CD4-positive, alpha-beta T cell treated with Interleukin-2 at 100 ng/mL for 4 hours (primary cell): ENCODE data around the gene RALGPS2.

Experiments
- DNase-seq: peaks from one replicate; pipeline ENCODE4 v3.0.0-alpha.2; 2020; ENCODE audit warnings: low spot score

RALGPS2 gene

DNA sequence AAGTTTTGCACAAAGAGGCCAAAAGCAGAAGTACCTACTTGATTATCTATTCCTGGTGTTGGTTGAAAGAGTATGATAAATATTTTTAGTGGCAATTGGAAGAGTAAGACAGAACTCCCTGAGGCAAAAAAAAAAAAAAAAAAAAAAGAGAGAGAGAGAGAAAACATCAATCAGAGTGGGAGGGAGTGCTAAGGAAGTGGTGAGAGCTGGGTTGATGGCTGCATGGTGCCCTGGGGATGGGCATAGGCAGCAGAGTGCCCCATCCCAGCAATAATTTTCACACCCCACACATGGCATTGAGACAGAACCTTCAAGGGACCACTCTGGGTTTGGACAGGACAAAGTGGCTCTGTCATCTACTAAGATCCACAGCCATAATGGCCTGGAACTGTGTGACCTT, 241.3 kb downstream of the RALGPS2 start:
- DNase-seq = no peak

GRCh38 chr1:178969226-178969987, 244.4 kb downstream of the RALGPS2 start:
- no peak for DNase-seq

GRCh38 chr1:178970184-178970583, 245.1 kb downstream of the RALGPS2 start:
- no peak for DNase-seq
